T-helper 1 cell treated with Interleukin-12 subunit alpha and Interleukin-12 subunit beta and Interleukin-4 antibody, amounts not matched to agents 30 μg/mL and 1 μg/mL, for 36 hours (primary cell): ENCODE data around the gene OSER1.

Experiments used
- H3K27ac Mint-ChIP-seq: one replicate; pipeline ENCODE4 v1.8.0; 2021; ENCODE audit warnings: mild to moderate bottlenecking, mixed read lengths
- H3K27me3 Mint-ChIP-seq: one replicate; pipeline ENCODE4 v1.8.0; 2021; ENCODE audit warnings: low read depth, mixed read lengths
- H3K36me3 Mint-ChIP-seq: one replicate; pipeline ENCODE4 v1.8.0; 2021; ENCODE audit warnings: low read depth, mixed read lengths
- H3K4me1 Mint-ChIP-seq: one replicate; pipeline ENCODE4 v1.8.0; 2021; ENCODE audit warnings: low read depth, mixed read lengths
- H3K4me3 Mint-ChIP-seq: one replicate; pipeline ENCODE4 v1.8.0; 2021; ENCODE audit warnings: mild to moderate bottlenecking, moderate library complexity, mixed read lengths
- H3K9me3 Mint-ChIP-seq: one replicate; pipeline ENCODE4 v1.8.0; 2021; ENCODE audit warnings: mixed read lengths

OSER1 gene

GRCh38 chr20:44166008-44166407, 44.6 kb downstream of the OSER1 start:
- no peak overlapping the region for H3K4me3 Mint-ChIP-seq
- no peaks in the 10 kb centered on the region for H3K36me3 Mint-ChIP-seq
- H3K9me3 Mint-ChIP-seq: no peaks in the 10 kb centered on the region
- no peaks in the 10 kb centered on the region for H3K4me1 Mint-ChIP-seq
- H3K27ac Mint-ChIP-seq: no peak overlapping the region
- peaks cover 52% of the 10 kb centered on the region for H3K27me3 Mint-ChIP-seq

- Mint-ChIP-seq H3K4me3 (no peak overlapping the region), H3K27me3 (peaks cover 29% of the 10 kb centered on the region), H3K4me1 (no peaks in the 10 kb centered on the region), H3K27ac (no peak overlapping the region), H3K9me3 (no peaks in the 10 kb centered on the region), H3K36me3 (no peaks in the 10 kb centered on the region)
Observed at GRCh38 chr20:44160133-44160532, 50.4 kb downstream of the OSER1 start.

DNA sequence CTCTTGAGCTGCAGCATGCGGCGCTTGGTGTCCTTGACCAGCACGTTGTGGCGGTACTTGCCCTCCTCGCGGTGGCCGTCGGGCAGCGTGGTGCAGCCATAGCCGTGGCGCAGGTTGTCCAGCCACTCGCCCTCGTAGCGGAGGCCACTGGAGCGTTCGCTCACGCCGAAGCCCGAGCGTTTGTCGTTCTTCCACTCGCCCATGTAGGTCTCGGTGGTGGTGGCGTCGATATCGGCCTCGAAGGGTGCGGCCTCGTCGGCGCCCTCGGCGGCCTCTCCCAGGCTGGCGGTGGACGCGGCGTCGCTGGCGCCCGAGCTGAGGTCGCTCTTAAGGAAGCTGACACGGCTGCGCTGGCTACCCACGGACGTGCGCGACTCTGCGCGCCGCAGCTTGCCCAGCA, 50.9 kb downstream of the OSER1 start:
- Mint-ChIP-seq H3K27ac (no peak overlapping the region), H3K4me3 (no peak overlapping the region), H3K36me3 (no peaks in the 10 kb centered on the region), H3K9me3 (no peaks in the 10 kb centered on the region), H3K4me1 (no peaks in the 10 kb centered on the region), H3K27me3 (peaks cover 29% of the 10 kb centered on the region)

DNA sequence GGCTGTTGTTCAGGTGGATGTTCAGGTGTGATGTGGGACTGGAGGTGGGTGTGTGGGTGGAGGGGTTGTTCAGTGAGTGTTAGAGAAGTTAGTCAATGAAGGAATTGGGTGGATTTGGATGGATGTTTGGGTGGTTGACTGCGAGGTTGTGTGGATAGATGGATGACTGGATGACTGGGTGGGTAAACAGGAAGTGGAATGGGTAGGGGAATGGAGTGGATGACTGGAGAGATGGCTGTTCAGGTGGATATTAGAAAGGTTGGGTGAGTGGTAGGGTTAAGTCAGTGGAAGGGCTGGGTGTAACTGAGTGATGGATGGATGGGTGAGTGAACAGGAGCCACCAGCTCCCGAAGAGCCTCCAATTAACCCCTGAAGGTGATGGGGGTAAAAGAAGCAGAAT, 51.4 kb downstream of the OSER1 start:
- no peaks in the 10 kb centered on the region for H3K9me3 Mint-ChIP-seq
- no peaks in the 10 kb centered on the region for H3K36me3 Mint-ChIP-seq
- H3K27me3 Mint-ChIP-seq: peaks cover 24% of the 10 kb centered on the region
- no peaks in the 10 kb centered on the region for H3K4me1 Mint-ChIP-seq
- no peak overlapping the region for H3K27ac Mint-ChIP-seq
- no peak overlapping the region for H3K4me3 Mint-ChIP-seq

GRCh38 chr20:44157061-44157460, 53.5 kb downstream of the OSER1 start:
- Mint-ChIP-seq H3K36me3 (no peaks in the 10 kb centered on the region), H3K9me3 (no peaks in the 10 kb centered on the region), H3K4me1 (peaks cover 6% of the 10 kb centered on the region), H3K4me3 (no peak overlapping the region), H3K27me3 (peaks cover 17% of the 10 kb centered on the region), H3K27ac (no peak overlapping the region)

DNA sequence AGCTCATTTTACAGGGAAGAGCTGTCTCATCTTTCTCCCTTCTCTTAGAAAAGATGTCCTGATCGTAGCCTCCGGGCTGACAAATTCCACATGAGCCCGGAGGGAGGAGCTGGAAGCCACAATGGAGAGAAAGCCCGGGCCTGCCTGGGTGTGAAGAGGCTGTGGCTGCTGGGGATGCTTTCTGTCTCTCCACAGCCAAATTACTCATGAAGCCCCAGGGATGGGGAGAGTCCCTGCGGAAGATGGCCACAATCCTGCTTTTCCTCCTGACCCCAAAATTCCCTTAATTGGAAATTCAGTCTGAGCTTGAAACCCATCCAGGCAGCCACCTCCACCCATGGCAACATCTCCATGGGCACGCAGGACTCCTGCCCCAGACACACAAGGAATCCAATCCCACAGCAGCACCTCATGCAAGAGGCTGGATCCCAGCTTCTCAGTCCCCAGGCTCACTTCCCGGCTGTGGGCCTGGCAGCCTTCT, 56.0 kb downstream of the OSER1 start:
- Mint-ChIP-seq H3K27ac (no peak overlapping the region), H3K4me3 (no peak overlapping the region), H3K27me3 (peaks cover 21% of the 10 kb centered on the region)

GRCh38 chr20:44153636-44154043, 56.9 kb downstream of the OSER1 start:
- Mint-ChIP-seq H3K27ac (no peak overlapping the region), H3K4me3 (no peak overlapping the region), H3K4me1 (peaks cover 6% of the 10 kb centered on the region), H3K9me3 (no peaks in the 10 kb centered on the region), H3K36me3 (peaks cover 2% of the 10 kb centered on the region), H3K27me3 (peaks cover 17% of the 10 kb centered on the region)

More for the DNA sequence above, 56.0 kb downstream of the OSER1 start:
- H3K36me3 Mint-ChIP-seq: peaks cover 2% of the 10 kb centered on the region
- H3K4me1 Mint-ChIP-seq: peaks cover 6% of the 10 kb centered on the region
- H3K9me3 Mint-ChIP-seq: no peaks in the 10 kb centered on the region

DNA sequence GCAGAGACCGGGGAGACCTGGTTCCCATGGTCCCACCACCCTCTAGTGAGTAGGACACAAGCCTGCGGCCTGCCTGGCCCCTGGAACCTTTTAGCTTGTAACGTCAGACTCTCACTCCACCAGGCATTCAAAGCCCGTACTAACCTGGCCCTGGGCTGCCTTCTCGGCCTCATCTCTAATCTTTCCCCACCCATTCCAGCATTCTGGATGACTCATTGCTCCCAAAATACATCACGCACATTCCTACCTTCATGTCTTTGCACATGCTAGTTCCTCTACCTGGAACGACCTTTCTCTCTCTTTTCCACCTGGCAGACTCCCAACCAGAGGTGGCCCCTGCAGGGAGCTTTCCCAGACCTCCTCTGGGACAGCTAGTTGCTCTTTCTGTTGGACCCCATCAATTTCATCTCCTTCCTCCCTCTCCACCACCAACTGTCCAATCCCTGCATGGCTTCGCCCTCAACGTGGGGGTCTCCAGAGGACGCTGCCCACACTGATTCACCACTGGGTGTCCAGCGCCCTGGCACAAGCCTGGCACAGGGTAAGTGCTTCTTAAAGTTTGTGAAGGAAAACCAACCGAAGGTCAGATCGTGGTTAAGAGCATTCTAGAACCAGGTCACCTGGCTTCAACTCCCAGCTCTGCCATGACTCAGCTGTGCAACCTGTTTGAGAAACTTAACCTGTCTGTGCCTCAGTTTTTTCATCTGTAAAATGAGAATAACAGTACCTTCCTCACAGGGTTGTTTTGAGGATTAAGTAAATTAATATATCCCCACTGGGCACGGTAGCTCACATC, 58.8 kb downstream of the OSER1 start:
- Mint-ChIP-seq H3K36me3 (peaks cover 2% of the 10 kb centered on the region), H3K4me3 (no peak overlapping the region), H3K4me1 (peaks cover 6% of the 10 kb centered on the region), H3K27me3 (peaks cover 7% of the 10 kb centered on the region), H3K9me3 (no peaks in the 10 kb centered on the region), H3K27ac (no peak overlapping the region)

DNA sequence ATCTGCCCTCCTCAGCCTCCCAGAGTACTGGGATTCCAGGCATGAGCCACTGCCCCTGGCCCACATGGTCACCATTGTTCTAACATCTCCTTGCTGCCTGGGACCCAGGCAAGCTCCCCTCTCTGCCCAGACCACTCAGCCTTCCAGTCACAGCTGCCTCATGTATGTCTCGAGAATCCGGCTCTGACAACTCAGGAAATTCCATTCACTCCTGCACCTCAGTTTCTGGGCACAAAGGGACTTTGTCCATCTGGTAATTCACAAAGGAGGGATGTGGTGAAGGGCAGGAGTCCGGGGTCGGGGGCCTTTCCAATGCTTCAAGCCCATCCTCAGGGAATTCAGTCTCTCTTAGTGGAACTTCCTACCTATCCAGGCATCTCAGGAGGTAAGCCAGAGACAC, 64.3 kb downstream of the OSER1 start:
- Mint-ChIP-seq H3K4me3 (no peak overlapping the region), H3K27ac (no peak overlapping the region), H3K27me3 (peaks cover 9% of the 10 kb centered on the region), H3K9me3 (no peaks in the 10 kb centered on the region), H3K4me1 (no peaks in the 10 kb centered on the region), H3K36me3 (no peaks in the 10 kb centered on the region)
